GM19025 (cell line): ENCODE data around the gene SLC38A1.
A peak's percentile ranks its signal among the peaks of the same experiment; 100 is the strongest.
"Not testable (repeated sequence)": the region's sequence is repeated elsewhere in the genome, so short reads cannot be mapped to it uniquely, and the experiment has no call there.

ENCODE experiments used
- ATAC-seq: cut with Tn5 transposase; IDR thresholded peaks from one replicate; pipeline ENCODE4 v1.9.1; 2021; ENCODE audit warnings: mild to moderate bottlenecking, low read depth, moderate library complexity; ENCODE audit not compliant: unreplicated experiment

SLC38A1 gene

GRCh38 chr12:46177025-46177424 is 91.8 kb downstream of the SLC38A1 start:
- ATAC-seq = no peak

GRCh38 chr12:46174919-46175318 is 93.9 kb downstream of the SLC38A1 start:
- no peak for ATAC-seq

GRCh38 chr12:46174061-46174662 is 94.7 kb downstream of the SLC38A1 start:
- peak; percentile 56 for ATAC-seq

GRCh38 chr12:46168426-46168825 is 100.4 kb downstream of the SLC38A1 start:
- ATAC-seq = no peak

GRCh38 chr12:46167412-46167811 is 101.4 kb downstream of the SLC38A1 start:
- no peak for ATAC-seq

GRCh38 chr12:46165191-46165590 is 103.7 kb downstream of the SLC38A1 start:
- no peak for ATAC-seq

- ATAC-seq = no peak
Measured at GRCh38 chr12:46164186-46164761, 104.6 kb downstream of the SLC38A1 start.

GRCh38 chr12:46162549-46163076 is 106.2 kb downstream of the SLC38A1 start:
- ATAC-seq = not testable (repeated sequence)

GRCh38 chr12:46160981-46161690 is 107.7 kb downstream of the SLC38A1 start:
- ATAC-seq = no peak

- ATAC-seq = no peak
Measured at GRCh38 chr12:46160101-46160980, 108.5 kb downstream of the SLC38A1 start.

- no peak for ATAC-seq
Measured at GRCh38 chr12:46159309-46159901, 109.4 kb downstream of the SLC38A1 start.

GRCh38 chr12:46158501-46158900 is 110.3 kb downstream of the SLC38A1 start:
- no peak for ATAC-seq

GRCh38 chr12:46154221-46154985 is 114.4 kb downstream of the SLC38A1 start:
- no peak for ATAC-seq

- no peak for ATAC-seq
Measured at GRCh38 chr12:46153268-46153872, 115.5 kb downstream of the SLC38A1 start.

- ATAC-seq = no peak
Measured at GRCh38 chr12:46152456-46152855, 116.4 kb downstream of the SLC38A1 start.

- no peak for ATAC-seq
Measured at GRCh38 chr12:46150735-46151134, 118.1 kb downstream of the SLC38A1 start.

GRCh38 chr12:46149905-46150304 is 118.9 kb downstream of the SLC38A1 start:
- ATAC-seq = no peak

- no peak for ATAC-seq
Measured at GRCh38 chr12:46149079-46149464, 119.8 kb downstream of the SLC38A1 start.
